Stromal cell of bone marrow (primary cell): ENCODE measurements around the gene BEX4.

Experiments used
- DNase-seq: peaks from one replicate; pipeline ENCODE4 v3.0.0-alpha.2; 2012; ENCODE audit warnings: low read depth

BEX4 gene

GRCh38 chrX:103240155-103240554 lies 25.2 kb downstream of the BEX4 start:
- DNase-seq: no peak

- no peak for DNase-seq
Observed at GRCh38 chrX:103248553-103248952, 33.6 kb downstream of the BEX4 start.

GRCh38 chrX:103249805-103250204 lies 34.9 kb downstream of the BEX4 start:
- no peak for DNase-seq

- DNase-seq: no peak
Observed at GRCh38 chrX:103250977-103251376, 36.1 kb downstream of the BEX4 start.

DNA sequence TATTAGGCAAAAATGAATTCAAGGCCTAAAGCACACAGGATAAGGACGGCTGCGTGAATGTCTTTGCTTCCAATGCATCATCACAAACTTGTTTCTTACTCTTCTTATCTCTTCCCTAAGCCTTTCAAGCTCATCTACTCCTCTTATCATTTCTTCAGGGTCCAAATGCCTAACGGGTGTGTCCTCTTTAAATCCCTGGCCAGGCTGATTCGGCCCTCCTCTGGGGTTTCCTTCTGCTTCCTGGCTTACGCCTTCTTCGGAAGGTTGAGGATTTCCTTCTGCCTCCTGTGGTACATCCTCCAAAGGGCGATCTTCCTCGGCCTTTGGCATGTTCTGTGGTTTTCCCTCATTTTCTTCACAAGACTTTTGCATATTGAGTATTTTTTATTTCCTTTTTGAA lies 38.7 kb downstream of the BEX4 start:
- no peak for DNase-seq

DNA sequence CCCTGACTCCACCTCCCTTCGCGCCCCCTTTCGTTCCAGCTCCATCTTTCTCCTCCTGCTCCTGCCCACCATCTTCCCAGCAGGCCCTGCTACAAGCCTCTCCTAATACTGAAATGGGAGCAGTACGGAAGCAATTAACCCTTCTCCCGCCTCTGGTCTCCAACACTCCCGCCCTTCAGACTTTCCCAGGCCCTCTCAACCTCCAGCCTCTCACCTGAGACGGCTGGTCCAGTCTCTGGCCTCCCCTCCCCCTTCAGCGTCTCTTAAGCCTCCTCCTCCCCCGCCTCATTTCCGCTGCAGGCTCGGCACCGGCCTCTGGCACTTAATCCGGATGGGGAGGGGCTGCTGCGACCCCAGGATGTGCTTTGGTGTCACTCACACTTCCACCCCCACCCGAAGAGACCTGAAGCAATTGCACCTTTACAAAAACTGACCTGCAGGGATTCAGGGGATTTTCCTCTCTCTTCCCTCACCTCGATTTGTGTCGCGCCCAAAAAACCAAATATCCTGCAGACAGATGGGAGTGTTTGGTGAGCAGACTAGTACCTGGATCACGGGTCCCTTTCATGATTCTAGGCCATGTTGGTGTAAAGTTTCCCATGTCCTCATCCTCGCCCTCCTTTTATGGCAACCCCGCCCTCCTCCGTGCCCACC lies 39.4 kb downstream of the BEX4 start:
- DNase-seq: no peak

GRCh38 chrX:103254921-103255493 lies 40.1 kb downstream of the BEX4 start, which contains the start of gene TCEAL8:
Gene TCEAL8 (minus strand): TSS chrX:103255155. CDS start chrX:103253979, 1,176 bp downstream.
- peak; percentile 64 for DNase-seq

DNA sequence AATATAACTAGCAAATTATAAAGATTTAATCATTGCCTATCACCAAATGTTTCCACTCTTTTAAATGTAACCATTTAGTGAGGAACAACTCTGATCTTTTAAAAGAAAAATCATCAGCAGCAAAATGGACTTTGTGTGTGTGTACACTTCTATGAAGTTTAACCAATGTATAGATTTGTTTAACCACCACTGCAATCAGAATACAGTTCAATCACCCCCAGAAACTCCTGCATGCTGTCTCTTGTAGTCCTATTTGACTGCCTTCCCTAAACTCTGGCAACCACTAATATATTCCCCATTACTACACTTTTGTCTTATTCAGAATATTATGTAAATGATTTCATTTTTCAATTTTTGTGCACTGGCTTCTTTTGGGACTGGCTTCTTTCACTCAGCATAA lies 41.7 kb downstream of the BEX4 start:
- DNase-seq: no peak

DNA sequence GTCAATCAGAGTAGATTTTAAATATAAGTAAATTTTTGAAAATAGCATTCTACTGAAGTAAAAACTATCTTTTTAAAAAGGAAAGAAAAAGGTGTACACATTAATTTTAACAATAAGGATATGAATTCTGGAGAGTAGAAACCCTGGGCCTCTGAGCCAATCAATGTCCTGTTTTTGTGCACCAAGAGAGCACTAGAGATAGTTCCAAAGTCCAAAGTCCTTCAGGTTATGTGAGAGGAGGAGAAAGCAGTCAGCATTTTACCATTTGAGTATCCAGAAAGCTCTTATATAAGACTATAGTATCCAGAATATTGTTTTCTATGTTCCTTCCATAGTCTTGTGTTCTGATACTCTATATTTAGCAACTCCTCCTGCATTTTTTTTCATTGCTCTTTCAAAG lies 43.4 kb downstream of the BEX4 start:
- DNase-seq: no peak
